Activated CD8-positive, alpha-beta T cell treated with anti-CD3 and anti-CD28 coated beads for 36 hours (primary cell): ENCODE results near the gene SLC19A1. TPM values are rescaled to one million over a fixed set of nuclear protein-coding genes. Genes with fewer than 3 reads are reported as not detected.

Experiments
- ATAC-seq: fragments of 200-7000 bp; cut with Tn5 transposase; one replicate; pipeline ENCODE4 v1.10.0; 2021; ENCODE audit warnings: mild to moderate bottlenecking, moderate library complexity
- CTCF ChIA-PET: fragments of 350-600 bp; sonication (Branson Sonifier 250); formaldehyde crosslinking; loops from one replicate; lab custom pipeline; 2021; ENCODE audit warnings: antibody characterized with exemption; lab: Charles Lee
- POLR2A ChIA-PET: fragments of 350-600 bp; sonication (Branson Sonifier 250); formaldehyde crosslinking; loops from one replicate; lab custom pipeline; 2021; ENCODE audit warnings: antibody characterized with exemption; lab: Charles Lee
- DNase-seq: peaks from one replicate; pipeline ENCODE4 v3.0.0-alpha.2; 2020
- H3K27ac Mint-ChIP-seq: one replicate; pipeline ENCODE4 v1.8.0; 2021; ENCODE audit warnings: mild to moderate bottlenecking, mixed read lengths
- H3K27me3 Mint-ChIP-seq: one replicate; pipeline ENCODE4 v1.8.0; 2021; ENCODE audit warnings: mixed read lengths
- H3K36me3 Mint-ChIP-seq: one replicate; pipeline ENCODE4 v1.8.0; 2021; ENCODE audit warnings: low read depth, mixed read lengths
- H3K4me1 Mint-ChIP-seq: one replicate; pipeline ENCODE4 v1.8.0; 2021; ENCODE audit warnings: low read depth, mixed read lengths
- H3K4me3 Mint-ChIP-seq: one replicate; pipeline ENCODE4 v1.8.0; 2021; ENCODE audit warnings: mild to moderate bottlenecking, moderate library complexity, mixed read lengths
- H3K9me3 Mint-ChIP-seq: one replicate; pipeline ENCODE4 v1.8.0; 2021; ENCODE audit warnings: mixed read lengths
- CTCF ChIP-seq: fragments of 200-600 bp; IDR thresholded peaks from one replicate; pipeline ENCODE4 v1.8.0; 2022; ENCODE audit warnings: antibody characterized with exemption, mild to moderate bottlenecking
- intact Hi-C: fragments of 100-400 bp; cut with micrococcal nuclease; formaldehyde crosslinking; loops from one replicate; pipeline ENCODE4 v1.10.0; 2022
- total RNA-seq, 2 experiments: library from RNA; stranded (reverse); gene quantifications; one replicate each; pipeline ENCODE4 v1.2.3, GENCODE V29; 2021

Gene SLC19A1
- total RNA-seq, 2 experiments from 2014 or later, result 40.1 to 46.1 TPM

GRCh38 chr21:45555557-45556301, 13.5 kb upstream of the SLC19A1 start:
- ATAC-seq, result no peak
- intact Hi-C loops, result loop anchor here (2.0 kb wide), 1 partner anchor 41 kb away; no protein-coding TSS in a partner anchor
- CTCF ChIA-PET, result interaction anchor here (0.9 to 1.4 kb wide), 6 partner anchors 11 to 264 kb away, joined by 3 to 9 read pairs (median 3); no protein-coding TSS in a partner anchor
- Mint-ChIP-seq H3K9me3 (no peaks in the 10 kb centered on the region), H3K27ac (no peak overlapping the region), H3K4me1 (peaks cover 18% of the 10 kb centered on the region), H3K4me3 (no peak overlapping the region), H3K36me3 (no peaks in the 10 kb centered on the region), H3K27me3 (no peaks in the 10 kb centered on the region)
- TF ChIP-seq CTCF, result no peak
- DNase-seq, result peak; percentile 25
- POLR2A ChIA-PET, result interaction anchor here (0.6 to 1.6 kb wide), 3 partner anchors 9 to 262 kb away, joined by 3 to 6 read pairs (median 3); no protein-coding TSS in a partner anchor

- CTCF ChIA-PET, result interaction anchor here (1.4 kb wide), 1 partner anchor 41 kb away, joined by 9 read pairs; no protein-coding TSS in a partner anchor
- POLR2A ChIA-PET, result interaction anchor here (1.6 kb wide), 1 partner anchor 37 kb away, joined by 6 read pairs; no protein-coding TSS in a partner anchor
- H3K4me3 Mint-ChIP-seq, result no peak overlapping the region
- no peaks in the 10 kb centered on the region for H3K27me3 Mint-ChIP-seq
- ATAC-seq (no peak), DNase-seq (no peak)
- intact Hi-C loops, result loop anchor here (2.0 kb wide), 1 partner anchor 42 kb away; no protein-coding TSS in a partner anchor
- H3K9me3 Mint-ChIP-seq, result no peaks in the 10 kb centered on the region
- no peaks in the 10 kb centered on the region for H3K36me3 Mint-ChIP-seq
- peaks cover 22% of the 10 kb centered on the region for H3K4me1 Mint-ChIP-seq
- no peak for TF ChIP-seq CTCF
- no peak overlapping the region for H3K27ac Mint-ChIP-seq
Measured at GRCh38 chr21:45555251-45555556, 13.0 kb upstream of the SLC19A1 start.

- Mint-ChIP-seq H3K27ac (peak overlapping the region; percentile 86), H3K9me3 (no peaks in the 10 kb centered on the region), H3K36me3 (no peaks in the 10 kb centered on the region), H3K4me1 (peaks cover 25% of the 10 kb centered on the region), H3K4me3 (peak overlapping the region; percentile 79), H3K27me3 (no peaks in the 10 kb centered on the region)
- ChIA-PET POLR2A (no interaction called here), CTCF (interaction anchor here (1.0 to 1.4 kb wide), 3 partner anchors 38 to 265 kb away, joined by 3 to 9 read pairs (median 4); no protein-coding TSS in a partner anchor)
- peak; percentile 86 for DNase-seq
- intact Hi-C loops, result loop anchor here (2.0 to 5.0 kb wide), 2 partner anchors 42 to 263 kb away; no protein-coding TSS in a partner anchor
- TF ChIP-seq CTCF, result peak; percentile 72
- peak; percentile 76 for ATAC-seq
Measured at GRCh38 chr21:45554477-45555175, 12.4 kb upstream of the SLC19A1 start.

GRCh38 chr21:45552696-45553391, 10.6 kb upstream of the SLC19A1 start:
- DNase-seq (no peak), ATAC-seq (no peak)
- ChIA-PET POLR2A (interaction anchor here (2.6 kb wide), 1 partner anchor 40 kb away, joined by 8 read pairs; no protein-coding TSS in a partner anchor), CTCF (no interaction called here)
- Mint-ChIP-seq H3K27me3 (no peaks in the 10 kb centered on the region), H3K4me3 (peak overlapping the region; percentile 21), H3K9me3 (no peaks in the 10 kb centered on the region), H3K27ac (no peak overlapping the region), H3K4me1 (peaks cover 30% of the 10 kb centered on the region), H3K36me3 (no peaks in the 10 kb centered on the region)
- no peak for TF ChIP-seq CTCF
- intact Hi-C loops, result loop anchor here (5.0 kb wide), 1 partner anchor 264 kb away; no protein-coding TSS in a partner anchor
